ENCODE data around the gene BRAP. TPM values are rescaled to one million over a fixed set of nuclear protein-coding genes. Genes with fewer than 3 reads are reported as not detected.
"Not testable (repeated sequence)": the region's sequence is repeated elsewhere in the genome, so short reads cannot be mapped to it uniquely, and the experiment has no call there.

BRAP gene, protein sequence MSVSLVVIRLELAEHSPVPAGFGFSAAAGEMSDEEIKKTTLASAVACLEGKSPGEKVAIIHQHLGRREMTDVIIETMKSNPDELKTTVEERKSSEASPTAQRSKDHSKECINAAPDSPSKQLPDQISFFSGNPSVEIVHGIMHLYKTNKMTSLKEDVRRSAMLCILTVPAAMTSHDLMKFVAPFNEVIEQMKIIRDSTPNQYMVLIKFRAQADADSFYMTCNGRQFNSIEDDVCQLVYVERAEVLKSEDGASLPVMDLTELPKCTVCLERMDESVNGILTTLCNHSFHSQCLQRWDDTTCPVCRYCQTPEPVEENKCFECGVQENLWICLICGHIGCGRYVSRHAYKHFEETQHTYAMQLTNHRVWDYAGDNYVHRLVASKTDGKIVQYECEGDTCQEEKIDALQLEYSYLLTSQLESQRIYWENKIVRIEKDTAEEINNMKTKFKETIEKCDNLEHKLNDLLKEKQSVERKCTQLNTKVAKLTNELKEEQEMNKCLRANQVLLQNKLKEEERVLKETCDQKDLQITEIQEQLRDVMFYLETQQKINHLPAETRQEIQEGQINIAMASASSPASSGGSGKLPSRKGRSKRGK
- total RNA-seq, result 18.4 TPM

GRCh38 chr12:111685811-111686573 lies at the start of gene BRAP, which contains the start of gene ACAD10:
BRAP (minus strand) TSS chr12:111685956; CDS start chr12:111685792, 164 bp downstream.
ACAD10 (plus strand) TSS chr12:111686053; CDS start chr12:111692710, 6,657 bp downstream.
- peak; percentile 95 for DNase-seq (ENCODE audit: low spot score)

- no peak for DNase-seq (ENCODE audit: low spot score)
Measured at GRCh38 chr12:111733340-111733915, 47.7 kb upstream of the BRAP start.

GRCh38 chr12:111732786-111733185 lies 47.0 kb upstream of the BRAP start:
- DNase-seq (ENCODE audit: low spot score), result no peak

DNA sequence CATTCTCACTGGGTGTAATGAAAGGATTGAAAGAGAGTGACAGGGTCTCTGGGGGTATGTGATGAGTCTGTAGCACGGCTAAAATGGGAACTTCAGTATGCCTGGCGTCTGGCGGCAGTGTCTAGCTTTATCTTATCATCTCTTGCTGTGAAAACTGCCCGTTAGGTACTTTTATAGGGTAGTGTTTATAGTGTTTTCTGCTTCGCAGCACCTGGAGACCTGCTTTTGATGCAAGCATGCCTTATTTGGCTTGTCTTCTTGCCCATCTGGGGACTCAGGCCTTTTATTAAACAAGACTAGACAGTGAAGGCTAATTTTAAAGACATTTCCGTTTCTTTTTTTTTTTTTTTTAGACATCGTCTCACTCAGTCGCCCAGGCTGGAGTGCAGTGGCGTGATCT lies 44.7 kb upstream of the BRAP start:
- no peak for DNase-seq (ENCODE audit: low spot score)

GRCh38 chr12:111728795-111729194 lies 43.0 kb upstream of the BRAP start:
- DNase-seq (ENCODE audit: low spot score), result no peak

- DNase-seq (ENCODE audit: low spot score), result not testable (repeated sequence)
Measured at GRCh38 chr12:111723646-111724360, 38.0 kb upstream of the BRAP start.

DNA sequence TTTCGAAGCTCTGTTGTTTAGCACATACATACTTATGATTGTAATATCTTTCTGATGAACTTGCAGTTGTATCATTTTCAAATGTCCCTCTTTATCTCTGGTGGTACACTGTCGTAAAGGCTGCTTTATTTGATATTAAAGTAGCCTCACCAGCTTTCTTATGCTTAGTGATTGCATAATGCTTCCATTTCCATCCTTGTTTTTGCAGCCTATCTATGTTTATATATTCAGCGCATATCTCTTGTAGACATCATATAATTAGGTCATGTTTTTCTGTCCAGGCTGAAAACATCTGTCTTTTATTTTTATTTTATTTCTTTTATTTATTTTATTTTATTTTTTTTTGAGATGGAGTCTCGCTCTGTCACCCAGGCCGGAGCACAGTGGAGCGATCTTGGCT lies 34.7 kb upstream of the BRAP start:
- no peak for DNase-seq (ENCODE audit: low spot score)

DNA sequence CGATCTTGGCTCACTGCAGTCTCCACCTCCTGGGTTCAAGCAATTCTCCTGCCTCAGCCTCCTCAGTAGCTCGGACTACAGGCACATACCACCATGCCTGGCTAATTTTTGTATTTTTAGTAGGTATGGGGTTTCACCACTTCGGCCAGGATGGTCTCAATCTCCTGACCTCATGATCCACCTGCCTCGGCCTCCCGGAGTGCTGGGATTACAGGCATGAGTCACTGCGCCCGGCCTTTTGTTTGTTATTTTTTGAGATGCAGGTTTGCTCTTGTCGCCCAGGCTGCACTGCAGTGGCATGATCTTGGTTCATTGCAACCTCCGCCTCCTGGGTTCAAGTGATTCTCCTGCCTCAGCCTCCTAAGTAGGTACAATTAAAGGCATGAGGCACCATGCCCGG lies 33.6 kb upstream of the BRAP start:
- not testable (repeated sequence) for DNase-seq (ENCODE audit: low spot score)

GRCh38 chr12:111715279-111715678 lies 29.5 kb upstream of the BRAP start:
- DNase-seq (ENCODE audit: low spot score), result no peak

GRCh38 chr12:111706145-111706544 lies 20.4 kb upstream of the BRAP start:
- no peak for DNase-seq (ENCODE audit: low spot score)

DNA sequence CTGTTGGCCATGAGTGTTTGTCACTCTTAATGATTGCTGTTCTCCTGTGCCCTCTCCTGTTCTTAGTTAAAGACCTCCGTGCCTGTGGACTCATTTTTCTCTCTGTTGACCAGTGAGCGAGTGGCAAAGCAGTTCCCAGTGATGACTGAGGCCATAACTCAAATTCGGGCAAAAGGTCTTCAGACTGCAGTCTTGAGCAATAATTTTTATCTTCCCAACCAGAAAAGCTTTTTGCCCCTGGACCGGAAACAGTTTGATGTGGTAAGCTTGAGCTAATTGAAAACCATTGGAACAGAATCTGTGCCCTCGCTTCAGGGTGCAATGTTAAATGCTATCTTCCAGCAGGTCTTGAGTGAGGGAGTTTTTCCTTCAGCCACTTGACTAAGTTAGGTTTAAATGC lies 19.9 kb upstream of the BRAP start:
- no peak for DNase-seq (ENCODE audit: low spot score)

DNA sequence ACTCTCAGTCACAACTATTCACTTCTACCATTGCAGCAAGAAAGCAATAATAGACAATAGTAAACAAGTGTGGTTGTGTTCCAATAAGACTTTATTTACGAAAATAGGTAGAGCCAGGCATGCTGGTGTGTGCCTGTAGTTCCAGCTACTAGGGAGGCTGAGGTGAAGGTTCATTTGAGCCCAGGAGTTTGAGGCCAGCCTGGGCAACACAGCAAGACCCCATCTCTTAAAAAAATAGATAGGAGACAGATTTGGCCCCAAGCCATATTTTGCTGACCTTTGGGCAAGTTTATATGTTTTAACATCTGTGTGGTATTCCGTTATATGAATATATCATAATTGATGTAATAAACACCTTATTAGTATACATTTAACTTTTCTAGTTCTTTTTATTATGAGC lies 14.2 kb upstream of the BRAP start:
- no peak for DNase-seq (ENCODE audit: low spot score)

DNA sequence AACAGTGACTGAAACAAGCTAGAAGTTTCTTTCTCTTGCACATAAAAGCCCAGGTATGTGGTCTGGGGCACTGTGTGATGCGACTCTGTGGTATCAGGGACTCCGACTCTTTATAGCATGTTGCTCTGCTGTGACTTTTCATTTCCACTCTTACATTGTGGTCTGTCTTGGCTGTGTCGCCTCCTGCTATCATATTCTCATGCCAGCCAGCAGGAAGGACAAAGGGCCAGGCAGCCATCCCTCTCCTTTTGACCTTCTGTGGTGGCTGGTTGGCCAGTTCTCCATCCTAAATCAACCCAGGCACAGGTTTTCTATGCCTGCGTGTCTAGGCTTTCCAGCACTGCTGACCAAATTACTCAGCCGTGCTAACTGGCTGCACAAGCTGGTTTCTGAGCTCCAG lies 8.1 kb upstream of the BRAP start:
- DNase-seq (ENCODE audit: low spot score), result no peak

- no peak for DNase-seq (ENCODE audit: low spot score)
Measured at GRCh38 chr12:111692575-111693210, 6.9 kb upstream of the BRAP start.

DNA sequence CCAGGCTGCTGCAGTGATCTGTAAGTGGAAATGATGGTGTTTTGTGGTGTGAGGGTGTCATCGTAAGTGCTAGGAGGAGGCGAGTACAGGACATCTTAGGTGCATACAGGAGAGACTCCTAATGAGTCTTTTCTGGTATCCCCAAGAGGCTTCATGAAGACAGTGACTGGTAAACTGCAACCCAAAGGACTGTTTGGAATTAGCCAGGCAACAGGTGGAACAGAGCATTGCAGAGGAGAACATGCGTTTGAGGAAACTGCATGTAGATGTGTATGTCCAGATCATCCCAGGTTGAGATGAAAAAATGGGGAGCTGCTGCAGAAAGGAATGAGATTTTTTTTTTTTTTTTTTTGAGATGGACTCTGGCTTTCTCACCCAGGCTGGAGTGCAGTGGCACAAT lies 5.5 kb upstream of the BRAP start:
- no peak for DNase-seq (ENCODE audit: low spot score)

- no peak for DNase-seq (ENCODE audit: low spot score)
Measured at GRCh38 chr12:111687952-111688351, 2.2 kb upstream of the BRAP start.

GRCh38 chr12:111687255-111687654 lies 1.5 kb upstream of the BRAP start:
- DNase-seq (ENCODE audit: low spot score), result no peak

GRCh38 chr12:111686574-111687105 lies 884 bp upstream of the BRAP start:
- DNase-seq (ENCODE audit: low spot score), result no peak

DNA sequence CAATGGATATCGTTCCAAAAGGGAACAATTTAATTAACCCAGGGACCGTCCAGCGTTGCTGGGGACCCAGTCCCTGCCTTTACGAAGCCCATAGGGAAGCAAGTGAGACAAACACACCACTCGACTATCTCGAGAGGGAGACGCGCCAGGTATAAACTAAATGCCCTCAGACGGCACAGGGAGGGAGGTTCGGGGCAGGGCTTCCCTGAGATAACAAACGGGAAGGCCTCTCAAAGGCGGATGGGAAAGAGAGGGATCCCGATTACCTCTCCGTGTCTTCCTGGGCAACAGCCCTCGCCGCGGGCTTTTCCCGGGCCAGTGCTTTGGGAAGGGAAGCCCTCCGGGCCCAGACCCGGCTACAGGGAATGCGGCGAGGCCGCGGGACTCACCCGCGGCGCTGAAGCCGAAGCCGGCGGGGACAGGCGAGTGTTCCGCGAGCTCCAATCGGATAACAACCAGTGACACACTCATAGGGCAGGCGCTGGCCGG lies 390 bp downstream of the BRAP start:
- peak; percentile 11 for DNase-seq (ENCODE audit: low spot score)

DNA sequence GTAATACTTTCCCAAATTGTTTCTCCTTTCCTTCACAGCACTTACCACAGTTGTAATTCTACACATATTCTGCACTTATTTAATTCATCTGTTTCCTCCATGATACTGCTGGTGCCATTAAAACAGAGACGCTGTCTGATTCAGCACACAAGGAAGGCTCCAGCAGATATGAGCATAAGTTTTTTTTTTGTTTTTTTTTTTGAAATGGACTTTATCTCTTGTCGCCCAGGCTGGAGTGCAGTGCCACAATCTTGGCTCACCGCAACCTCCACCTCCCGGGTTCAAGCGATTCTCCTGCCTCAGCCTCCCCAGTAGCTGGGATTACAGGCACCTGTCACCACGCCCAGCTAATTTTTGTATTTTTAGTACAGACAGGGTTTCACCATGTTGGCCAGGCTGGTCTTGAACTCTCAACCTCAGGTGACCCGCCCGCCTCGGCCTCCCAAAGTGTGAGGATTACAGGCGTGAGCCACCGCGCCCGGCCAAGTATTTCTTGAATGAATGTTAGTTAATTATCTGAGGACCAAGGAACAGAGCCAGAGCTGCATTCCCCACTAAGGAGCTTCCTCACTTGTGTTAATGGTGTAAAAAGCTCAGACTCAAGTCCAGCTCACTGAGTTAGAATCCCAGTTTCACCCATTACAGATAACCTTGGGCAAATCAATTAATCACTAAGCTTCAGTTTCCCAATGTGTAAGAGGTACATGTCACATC lies 1.1 kb downstream of the BRAP start:
- DNase-seq (ENCODE audit: low spot score), result not testable (repeated sequence)

All from mucosa of gallbladder (tissue), 1 donor.